GM13977 (cell line): ENCODE data around the gene TENM3.

Experiments
- DNase-seq: peaks from one replicate; pipeline ENCODE4 v3.0.0; 2012; ENCODE audit warnings: low spot score
- CTCF ChIP-seq: IDR thresholded peaks from 2 replicates; pipeline ENCODE4 v1.5.1; 2012; ENCODE audit warnings: mild to moderate bottlenecking, control low read depth; ENCODE audit not compliant: insufficient read depth; ENCODE audit errors: extremely low read depth, missing control alignments
- in situ Hi-C: fragments of 300-500 bp; cut with MboI; formaldehyde crosslinking; loops from one replicate; pipeline ENCODE4 v1.12.0; 2022; ENCODE audit warnings: low sequenced_read_pairs, low pct_unique_long_range_greater_than_20kb, mixed read lengths, inconsistent platforms; ENCODE audit not compliant: unreplicated experiment

The TENM3 gene

GRCh38 chr4:182531555-182532162 is 288.5 kb downstream of the TENM3 start:
- TF ChIP-seq CTCF = no peak
- no peak for DNase-seq
- in situ Hi-C loops = no loop called here

DNA sequence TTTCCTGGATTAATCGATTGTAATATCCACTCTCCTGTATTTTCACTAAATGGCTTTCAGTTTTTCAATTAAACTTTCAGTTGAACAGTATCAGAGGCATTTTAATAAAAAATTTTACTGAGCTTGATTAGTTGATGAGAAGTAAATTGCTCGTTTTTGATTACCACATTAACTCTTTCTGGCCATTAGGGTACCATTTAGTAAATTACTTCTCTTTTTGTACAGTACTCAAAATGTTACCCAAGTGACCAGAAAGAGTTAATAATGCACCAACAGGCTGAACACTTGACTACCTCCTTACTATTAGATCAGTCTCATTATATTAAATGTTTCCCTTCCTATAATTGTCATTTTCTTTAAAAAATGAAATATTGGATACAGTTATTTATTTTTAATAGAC is 289.2 kb downstream of the TENM3 start:
- no peak for TF ChIP-seq CTCF
- no peak for DNase-seq
- in situ Hi-C loops = no loop called here

GRCh38 chr4:182533964-182534363 is 290.8 kb downstream of the TENM3 start:
- no peak for DNase-seq
- no peak for TF ChIP-seq CTCF
- in situ Hi-C loops = no loop called here

DNA sequence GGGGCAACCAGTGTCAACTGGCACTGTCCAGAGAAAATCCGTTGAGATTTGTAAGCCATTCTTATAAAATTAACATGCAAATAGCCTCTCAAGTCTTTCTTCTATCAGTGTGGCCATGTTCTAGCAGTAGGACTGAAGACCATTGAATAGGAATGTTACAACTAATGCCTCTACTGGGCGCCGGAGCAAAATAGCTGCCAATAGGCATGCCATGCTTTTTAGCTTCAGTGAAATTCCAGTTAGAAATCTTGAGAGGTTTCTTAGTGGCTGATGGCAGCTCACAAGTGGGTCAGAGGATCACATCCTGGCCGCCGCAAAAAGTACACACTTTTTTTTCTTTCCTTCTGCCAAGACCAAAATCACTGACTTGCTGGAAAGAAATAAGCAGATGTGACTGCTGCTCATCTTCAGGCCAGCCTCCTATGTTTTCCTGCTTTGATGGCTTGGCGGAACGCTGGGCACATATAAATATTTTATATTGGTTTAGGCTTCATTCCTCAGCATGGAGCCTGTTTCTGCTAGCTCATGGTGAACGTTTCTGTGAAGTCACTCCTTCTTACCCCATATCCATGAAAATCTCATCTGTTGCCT is 293.1 kb downstream of the TENM3 start:
- in situ Hi-C loops = no loop called here
- DNase-seq = no peak
- no peak for TF ChIP-seq CTCF

- in situ Hi-C loops = no loop called here
- no peak for DNase-seq
- no peak for TF ChIP-seq CTCF
Observed at GRCh38 chr4:182537031-182537795, 294.0 kb downstream of the TENM3 start.

- no peak for TF ChIP-seq CTCF
- in situ Hi-C loops = no loop called here
- no peak for DNase-seq
Observed at GRCh38 chr4:182538031-182538430, 294.8 kb downstream of the TENM3 start.
